GM18858 (cell line): Measurements from ENCODE around the gene FOLR1.

Experiments used
- ATAC-seq: cut with Tn5 transposase; IDR thresholded peaks from one replicate; pipeline ENCODE4 v1.9.1; 2021; ENCODE audit not compliant: unreplicated experiment

The FOLR1 gene

GRCh38 chr11:72234514-72234830 lies 42.5 kb downstream of the FOLR1 start:
- ATAC-seq: no peak

DNA sequence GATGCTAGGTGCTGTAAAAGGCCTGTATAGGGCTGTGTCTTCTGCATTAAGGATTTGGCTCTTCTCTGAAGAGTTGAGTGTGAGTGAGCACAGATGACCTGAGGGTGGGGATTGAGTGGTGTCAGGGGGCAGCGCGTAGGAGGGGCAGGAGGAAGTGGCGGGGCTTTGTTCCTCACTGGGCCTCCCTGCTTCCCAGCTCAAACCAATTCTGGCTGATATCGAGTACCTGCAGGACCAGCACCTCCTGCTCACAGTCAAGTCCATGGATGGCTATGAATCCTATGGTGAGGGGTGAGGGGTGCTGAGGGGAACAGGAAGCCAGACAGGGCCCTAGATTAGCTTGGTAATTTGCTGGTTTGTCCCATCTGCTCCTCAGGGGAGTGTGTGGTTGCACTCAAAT lies 43.0 kb downstream of the FOLR1 start:
- no peak for ATAC-seq

- ATAC-seq: no peak
These were observed 43.6 kb downstream of the FOLR1 start for GRCh38 chr11:72235351-72236057.

- no peak for ATAC-seq
These were observed 44.2 kb downstream of the FOLR1 start for GRCh38 chr11:72236083-72236697.

DNA sequence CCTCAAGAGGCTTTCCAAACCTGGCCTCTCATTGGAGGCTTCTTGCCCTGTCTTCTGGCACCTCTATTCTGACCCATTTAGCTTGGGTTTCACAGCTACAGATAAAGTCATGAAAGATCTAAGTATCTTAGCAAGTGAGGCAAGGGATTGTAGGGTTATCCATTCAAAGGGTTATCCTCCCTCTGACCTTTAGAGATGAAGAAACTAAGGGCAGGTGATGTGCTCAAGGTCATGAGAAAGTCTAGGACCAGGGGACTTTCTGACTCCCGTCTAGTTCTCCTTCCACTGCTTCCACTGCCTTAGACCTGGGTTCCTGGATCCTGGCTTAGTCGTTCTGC lies 44.8 kb downstream of the FOLR1 start:
- ATAC-seq: no peak

DNA sequence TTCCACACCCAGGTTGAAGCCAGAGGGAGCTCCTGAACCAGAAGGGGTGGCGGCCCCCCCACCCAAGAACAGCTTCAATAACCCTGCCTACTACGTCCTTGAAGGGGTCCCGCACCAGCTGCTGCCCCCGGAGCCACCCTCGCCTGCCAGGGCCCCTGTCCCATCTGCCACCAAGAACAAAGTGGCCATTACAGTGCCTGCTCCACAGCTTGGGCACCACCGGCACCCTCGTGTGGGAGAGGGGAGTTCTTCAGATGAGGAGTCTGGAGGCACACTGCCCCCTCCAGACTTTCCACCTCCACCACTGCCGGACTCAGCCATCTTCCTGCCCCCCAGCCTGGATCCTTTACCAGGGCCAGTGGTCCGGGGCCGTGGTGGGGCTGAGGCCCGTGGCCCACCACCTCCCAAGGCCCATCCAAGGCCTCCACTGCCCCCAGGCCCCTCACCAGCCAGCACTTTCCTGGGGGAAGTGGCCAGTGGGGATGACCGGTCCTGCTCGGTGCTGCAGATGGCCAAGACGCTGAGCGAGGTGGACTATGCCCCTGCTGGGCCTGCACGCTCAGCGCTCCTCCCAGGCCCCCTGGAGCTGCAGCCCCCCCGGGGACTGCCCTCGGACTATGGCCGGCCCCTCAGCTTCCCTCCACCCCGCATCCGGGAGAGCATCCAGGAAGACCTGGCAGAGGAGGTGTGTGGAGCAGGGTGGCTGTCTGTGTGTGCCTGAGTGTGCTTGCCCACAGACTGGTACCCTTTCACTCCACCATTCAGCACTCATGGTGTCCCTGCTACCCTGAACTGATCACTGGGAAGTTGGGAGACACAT lies 45.4 kb downstream of the FOLR1 start:
- ATAC-seq: no peak

DNA sequence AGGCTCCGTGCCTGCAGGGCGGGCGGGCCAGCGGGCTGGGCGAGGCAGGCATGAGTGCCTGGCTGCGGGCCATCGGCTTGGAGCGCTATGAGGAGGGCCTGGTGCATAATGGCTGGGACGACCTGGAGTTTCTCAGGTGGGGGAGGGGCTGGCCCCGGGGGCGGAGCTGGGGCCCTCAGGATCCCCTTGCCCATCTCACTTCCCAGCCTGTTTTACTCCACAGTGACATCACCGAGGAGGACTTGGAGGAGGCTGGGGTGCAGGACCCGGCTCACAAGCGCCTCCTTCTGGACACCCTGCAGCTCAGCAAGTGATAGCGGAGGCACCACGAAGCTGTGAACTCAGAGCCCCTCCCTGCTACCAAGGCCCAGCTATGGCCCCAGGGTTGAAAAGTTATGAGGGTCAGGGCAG lies 46.1 kb downstream of the FOLR1 start:
- no peak for ATAC-seq

DNA sequence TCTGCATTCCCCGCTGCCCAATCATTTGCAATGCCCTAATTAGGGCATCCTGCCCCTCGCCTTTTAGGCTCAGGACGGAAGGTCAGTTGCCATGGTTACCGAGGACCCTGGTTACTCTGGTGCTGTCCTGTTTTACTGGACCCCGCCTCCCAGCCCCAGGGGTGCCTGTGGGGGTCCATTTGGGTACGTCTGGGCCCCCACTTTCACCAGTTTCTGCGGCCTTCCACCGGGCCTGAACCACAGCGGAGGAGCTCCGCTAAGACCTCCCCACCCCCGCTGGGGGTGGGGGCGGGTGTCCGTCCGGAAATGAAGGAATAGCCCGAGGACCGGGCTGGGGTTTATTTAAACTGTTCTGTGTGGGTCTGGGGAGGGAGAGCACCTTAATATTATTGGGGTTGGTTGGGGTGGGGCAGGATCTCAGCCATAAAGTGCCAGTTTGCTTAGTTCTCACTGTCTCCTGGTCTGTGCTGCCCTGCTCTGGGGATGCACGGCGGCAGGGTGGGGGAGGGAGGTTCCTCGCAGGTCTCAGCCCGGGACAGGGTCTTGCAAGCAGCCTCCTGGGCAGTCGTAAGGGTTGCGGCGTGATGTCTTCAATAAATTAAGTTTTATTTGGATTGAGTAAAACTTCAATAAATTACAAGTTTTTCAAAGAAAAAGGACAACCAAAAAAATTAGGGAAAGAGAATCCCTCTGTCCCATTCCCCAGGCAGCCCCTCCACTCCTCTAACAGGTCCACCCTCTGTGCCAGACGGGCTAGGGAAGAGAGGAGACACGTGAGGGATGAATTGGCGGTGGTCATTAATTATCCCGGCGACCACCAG lies 46.8 kb downstream of the FOLR1 start:
- ATAC-seq: no peak

- no peak for ATAC-seq
These were observed 47.4 kb downstream of the FOLR1 start for GRCh38 chr11:72239313-72239848.

- ATAC-seq: no peak
These were observed 48.0 kb downstream of the FOLR1 start for GRCh38 chr11:72239849-72240460.

DNA sequence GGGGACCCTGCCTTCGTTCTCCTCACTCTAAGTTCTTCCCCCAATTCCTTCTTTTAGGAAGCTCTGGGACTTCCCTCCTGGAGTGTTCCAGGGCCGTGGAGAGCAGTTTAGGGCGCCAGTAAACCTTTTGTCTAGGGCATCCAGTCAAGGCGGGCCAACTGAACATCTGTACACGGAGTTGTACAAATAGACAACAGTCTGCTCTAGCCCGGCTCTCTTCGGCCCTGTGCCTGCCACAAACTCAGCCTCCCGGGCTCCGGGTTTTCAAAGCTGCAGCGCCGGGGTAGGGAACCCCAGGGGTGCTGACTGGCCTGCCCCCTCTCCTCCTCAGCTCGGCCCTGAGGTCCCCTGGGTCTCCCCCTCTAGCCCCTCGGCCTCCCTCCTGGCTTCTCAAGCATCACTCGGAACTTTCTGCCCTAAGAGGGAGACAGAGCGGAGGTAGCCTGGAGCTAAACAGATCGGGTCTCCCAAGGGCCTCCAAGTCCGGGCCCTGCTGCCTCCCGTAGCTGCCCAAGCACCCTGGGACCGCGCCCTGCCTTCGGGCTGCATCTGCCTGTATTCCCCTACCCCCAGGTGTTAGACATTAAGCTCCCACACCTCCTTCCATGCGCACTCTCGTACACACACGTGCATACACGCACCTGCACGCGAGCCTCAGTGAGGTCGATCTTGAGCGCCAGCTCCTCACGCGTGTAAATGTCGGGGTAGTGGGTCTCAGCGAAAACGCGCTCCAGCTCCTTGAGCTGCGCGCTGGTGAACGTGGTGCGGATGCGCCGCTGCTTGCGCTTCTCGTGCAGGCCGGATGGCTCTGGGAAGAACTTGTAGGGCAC lies 48.7 kb downstream of the FOLR1 start:
- no peak for ATAC-seq

- ATAC-seq: no peak
These were observed 49.4 kb downstream of the FOLR1 start for GRCh38 chr11:72241291-72241781.

- no peak for ATAC-seq
These were observed 50.2 kb downstream of the FOLR1 start for GRCh38 chr11:72242141-72242540.

- ATAC-seq: no peak
These were observed 51.5 kb downstream of the FOLR1 start for GRCh38 chr11:72243173-72244059.

GRCh38 chr11:72244060-72244360 lies 52.1 kb downstream of the FOLR1 start, which contains the start of gene PHOX2A:
TSS of gene PHOX2A (minus strand) at chr11:72244176. CDS start at chr11:72244004, 172 bp downstream.
- ATAC-seq: no peak

DNA sequence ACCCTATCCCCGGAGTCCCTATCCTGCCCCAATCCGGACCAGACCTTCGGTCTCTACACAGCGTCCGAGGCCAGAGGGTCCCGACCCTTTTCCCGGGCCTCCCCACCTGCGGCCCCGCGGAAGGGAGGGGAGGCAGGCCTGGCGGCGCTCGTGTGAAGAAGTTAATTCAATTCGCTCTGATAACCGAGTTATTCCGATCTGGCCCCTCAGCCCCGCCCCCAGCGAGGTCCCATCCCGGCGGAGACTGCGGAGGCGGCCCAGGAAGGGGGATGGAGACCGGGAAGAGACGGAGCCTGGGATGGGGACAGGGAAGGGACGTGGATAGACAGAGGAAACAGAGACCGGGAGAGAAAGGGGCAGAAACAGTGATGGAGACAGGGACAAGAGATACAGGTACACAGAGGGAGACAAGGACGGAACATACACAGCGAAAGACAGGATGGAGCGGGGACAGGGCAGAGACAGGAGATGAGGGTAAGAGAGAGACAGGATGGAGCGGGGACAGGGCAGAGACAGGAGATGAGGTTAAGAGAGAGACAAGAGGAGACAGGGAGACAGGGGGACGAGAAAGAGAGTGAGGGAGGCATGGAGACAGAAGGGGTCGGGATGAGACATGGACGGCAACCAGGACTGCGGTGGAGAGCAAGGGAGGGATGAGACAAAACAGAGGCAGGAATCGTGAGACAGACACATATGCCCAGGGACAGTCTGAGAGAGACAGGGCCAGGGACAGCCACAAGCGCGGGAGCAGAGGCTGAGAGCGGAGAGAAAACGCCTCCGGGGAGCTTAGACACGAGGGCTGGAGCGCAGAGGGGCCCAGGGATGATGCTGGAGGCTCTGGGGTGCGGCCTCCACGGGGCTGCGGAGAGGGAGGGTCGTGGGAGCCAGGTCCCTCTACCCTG lies 52.7 kb downstream of the FOLR1 start:
- no peak for ATAC-seq

DNA sequence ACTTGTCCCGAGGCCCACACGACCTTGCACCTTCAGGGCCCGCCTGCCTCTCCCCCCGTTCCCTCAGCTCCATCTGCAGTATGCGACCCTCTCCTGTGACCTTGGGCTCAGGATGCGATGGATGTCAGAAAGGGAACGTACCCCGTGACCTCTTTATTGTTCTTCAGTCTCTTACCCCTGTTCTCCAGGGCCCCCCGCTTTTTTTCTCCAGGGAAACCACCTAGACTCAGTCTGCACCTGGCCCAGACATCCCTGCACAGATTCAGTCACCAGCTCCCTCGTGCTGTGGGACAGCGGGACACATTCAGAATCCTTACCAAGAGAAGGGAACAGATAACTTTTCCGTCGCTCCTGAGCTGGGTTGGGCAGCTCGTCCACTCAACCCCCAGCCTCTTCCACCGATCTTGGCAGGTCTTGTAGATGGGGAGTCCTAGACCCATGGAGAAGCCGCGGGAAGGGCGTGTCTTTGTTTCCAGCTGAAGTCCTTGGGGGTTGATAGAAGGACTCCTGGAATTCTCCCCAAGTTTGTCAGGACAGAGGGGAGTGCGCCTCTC lies 53.4 kb downstream of the FOLR1 start:
- ATAC-seq: no peak
